ENCODE measurements around the gene LINGO1.

LINGO1 gene

GRCh38 chr15:77589839-77590238 is 42.9 kb downstream of the LINGO1 start:
- DNase-seq, result no peak

- no peak for DNase-seq
Measured at GRCh38 chr15:77588126-77588525, 44.6 kb downstream of the LINGO1 start.

GRCh38 chr15:77584691-77585090 is 48.0 kb downstream of the LINGO1 start:
- no peak for DNase-seq

- DNase-seq, result no peak
Measured at GRCh38 chr15:77584201-77584600, 48.5 kb downstream of the LINGO1 start.

- DNase-seq, result no peak
Measured at GRCh38 chr15:77582763-77583162, 49.9 kb downstream of the LINGO1 start.

GRCh38 chr15:77581896-77582569 is 50.7 kb downstream of the LINGO1 start:
- no peak for DNase-seq

GRCh38 chr15:77580996-77581682 is 51.6 kb downstream of the LINGO1 start:
- no peak for DNase-seq

GRCh38 chr15:77579498-77580188 is 53.1 kb downstream of the LINGO1 start:
- DNase-seq, result no peak

- no peak for DNase-seq
Measured at GRCh38 chr15:77578641-77579372, 53.9 kb downstream of the LINGO1 start.

- no peak for DNase-seq
Measured at GRCh38 chr15:77577366-77577950, 55.3 kb downstream of the LINGO1 start.

GRCh38 chr15:77576538-77576937 is 56.2 kb downstream of the LINGO1 start:
- no peak for DNase-seq

GRCh38 chr15:77575203-77575934 is 57.3 kb downstream of the LINGO1 start:
- DNase-seq, result no peak

- DNase-seq, result no peak
Measured at GRCh38 chr15:77574521-77575202, 58.0 kb downstream of the LINGO1 start.

- DNase-seq, result no peak
Measured at GRCh38 chr15:77573802-77574201, 58.9 kb downstream of the LINGO1 start.

GRCh38 chr15:77572186-77572585 is 60.5 kb downstream of the LINGO1 start:
- no peak for DNase-seq

GRCh38 chr15:77571741-77572140 is 61.0 kb downstream of the LINGO1 start:
- no peak for DNase-seq

- no peak for DNase-seq
Measured at GRCh38 chr15:77571181-77571580, 61.5 kb downstream of the LINGO1 start.

- no peak for DNase-seq
Measured at GRCh38 chr15:77569729-77570125, 63.0 kb downstream of the LINGO1 start.

- DNase-seq, result no peak
Measured at GRCh38 chr15:77568973-77569728, 63.6 kb downstream of the LINGO1 start.

GRCh38 chr15:77568014-77568972 is 64.4 kb downstream of the LINGO1 start:
- no peak for DNase-seq

Measured in kidney glomerular epithelial cell (primary cell).